GM23338 (cell line): ENCODE data around the gene PKHD1. TPM values are rescaled to one million over a fixed set of nuclear protein-coding genes. Genes with fewer than 3 reads are reported as not detected.

ENCODE experiments used
- ATAC-seq: fragments of 200-7000 bp; cut with Tn5 transposase; 3 replicates; pipeline ENCODE4 v1.9.1; 2020
- DNase-seq: peaks from one replicate; pipeline ENCODE4 v3.0.0-alpha.2; 2015; ENCODE audit warnings: low spot score
- H2AFZ ChIP-seq: fragments of 200-600 bp; sonication (generic); 2 replicates; pipeline ENCODE4 v1.8.0; 2016; ENCODE audit warnings: antibody characterized with exemption, mild to moderate bottlenecking, moderate library complexity
- H3F3A ChIP-seq: fragments of 200-600 bp; sonication (generic); replicated peaks from 2 replicates; pipeline ENCODE4 v1.8.0; 2017; ENCODE audit warnings: antibody characterized with exemption, mixed run types, low read depth
- H3K27ac ChIP-seq: fragments of 200-600 bp; sonication (generic); 2 replicates; pipeline ENCODE4 v1.6.1; 2016; ENCODE audit warnings: low read depth
- H3K27me3 ChIP-seq: fragments of 200-600 bp; sonication (generic); 2 replicates; pipeline ENCODE4 v1.8.0; 2016; ENCODE audit warnings: mild to moderate bottlenecking, mixed run types, moderate library complexity; ENCODE audit not compliant: insufficient read depth
- H3K36me3 ChIP-seq: fragments of 200-600 bp; sonication (generic); 2 replicates; pipeline ENCODE4 v1.8.0; 2016; ENCODE audit warnings: mild to moderate bottlenecking; ENCODE audit not compliant: insufficient read depth
- H3K4me1 ChIP-seq: fragments of 200-600 bp; sonication (generic); 2 replicates; pipeline ENCODE4 v1.8.0; 2016; ENCODE audit warnings: mild to moderate bottlenecking, moderate library complexity; ENCODE audit not compliant: insufficient read depth
- H3K4me2 ChIP-seq: fragments of 200-600 bp; sonication (generic); 2 replicates; pipeline ENCODE4 v1.7.1; 2017; ENCODE audit warnings: mixed run types
- H3K4me3 ChIP-seq: fragments of 200-600 bp; sonication (generic); 2 replicates; pipeline ENCODE4 v1.6.1; 2016; ENCODE audit warnings: mixed run types
- H3K79me2 ChIP-seq: fragments of 200-600 bp; sonication (generic); replicated peaks from 2 replicates; pipeline ENCODE4 v1.8.0; 2017; ENCODE audit warnings: mild to moderate bottlenecking; ENCODE audit not compliant: insufficient read depth
- H3K9me2 ChIP-seq: fragments of 200-600 bp; sonication (generic); 2 replicates; pipeline ENCODE4 v1.8.0; 2017; ENCODE audit not compliant: insufficient read depth
- H4K20me1 ChIP-seq: fragments of 200-600 bp; sonication (generic); replicated peaks from 2 replicates; pipeline ENCODE4 v1.8.0; 2017; ENCODE audit warnings: mild to moderate bottlenecking; ENCODE audit not compliant: insufficient read depth
- H3K27ac Mint-ChIP-seq: 2 replicates; pipeline ENCODE4 v1.8.0; 2020; ENCODE audit warnings: inconsistent platforms, mild to moderate bottlenecking, moderate library complexity, mixed read lengths
- H3K27me3 Mint-ChIP-seq: 3 replicates; pipeline ENCODE4 v1.8.0; 2022; ENCODE audit warnings: low read depth, mild to moderate bottlenecking, moderate library complexity, mixed read lengths, inconsistent platforms; ENCODE audit not compliant: insufficient read depth, poor library complexity
- H3K36me3 Mint-ChIP-seq: 3 replicates; pipeline ENCODE4 v1.8.0; 2021; ENCODE audit warnings: low read depth, mild to moderate bottlenecking, inconsistent platforms, moderate library complexity, mixed read lengths
- H3K4me1 Mint-ChIP-seq: 3 replicates; pipeline ENCODE4 v1.8.0; 2020; ENCODE audit warnings: mild to moderate bottlenecking, inconsistent platforms, mixed read lengths
- H3K4me3 Mint-ChIP-seq: 3 replicates; pipeline ENCODE4 v1.8.0; 2021; ENCODE audit warnings: moderate library complexity, mild to moderate bottlenecking, inconsistent platforms, mixed read lengths
- H3K9me3 Mint-ChIP-seq: 3 replicates; pipeline ENCODE4 v1.8.0; 2020; ENCODE audit warnings: moderate library complexity, mild to moderate bottlenecking, inconsistent platforms, mixed read lengths
- CREB1 ChIP-seq: fragments of 250-450 bp; sonication (Bioruptor Pico); IDR thresholded peaks from 2 replicates; pipeline ENCODE4 v1.5.0; 2020; ENCODE audit warnings: low read depth, mild to moderate bottlenecking, moderate library complexity
- CTCF ChIP-seq, 2 experiments: fragments of 200-600 bp in 1 of 2; sonication (generic) in 1 of 2; conservative IDR thresholded peaks; 2 replicates each; pipeline versions ENCODE4 v1.5.1 to v1.6.1; 2016 to 2017; ENCODE audit warnings: antibody characterized with exemption in 2 of 2, low read depth in 2 of 2, mild to moderate bottlenecking in 2 of 2, moderate library complexity in 1 of 2
- ETS1 ChIP-seq: IDR thresholded peaks from 2 replicates; pipeline ENCODE4 v1.6.1; 2016; ENCODE audit warnings: antibody characterized with exemption
- EZH2 ChIP-seq: fragments of 200-600 bp; sonication (generic); IDR thresholded peaks from one replicate; pipeline ENCODE4 v1.8.0; 2017; ENCODE audit warnings: antibody characterized with exemption, mild to moderate bottlenecking, low read depth; ENCODE audit not compliant: unreplicated experiment
- EZH2phosphoT487 ChIP-seq: fragments of 200-600 bp; sonication (generic); IDR thresholded peaks from one replicate; pipeline ENCODE4 v1.8.1; 2018; ENCODE audit warnings: antibody characterized with exemption; ENCODE audit not compliant: unreplicated experiment
- JUNB ChIP-seq: IDR thresholded peaks from one replicate; pipeline ENCODE4 v1.6.1; 2016; ENCODE audit warnings: antibody characterized with exemption; ENCODE audit not compliant: unreplicated experiment
- NANOG ChIP-seq: IDR thresholded peaks from 2 replicates; pipeline ENCODE4 v1.6.1; 2016; ENCODE audit warnings: antibody characterized with exemption, borderline replicate concordance
- POLR2AphosphoS5 ChIP-seq: IDR thresholded peaks from 2 replicates; pipeline ENCODE4 v1.6.1; 2016; ENCODE audit warnings: antibody characterized with exemption, low read depth
- REST ChIP-seq: IDR thresholded peaks from one replicate; pipeline ENCODE4 v1.6.1; 2018; ENCODE audit warnings: antibody characterized with exemption; ENCODE audit not compliant: unreplicated experiment
- STAT1 ChIP-seq: IDR thresholded peaks from one replicate; pipeline ENCODE4 v1.6.1; 2016; ENCODE audit warnings: antibody characterized with exemption; ENCODE audit not compliant: unreplicated experiment
- ZNF114 ChIP-seq: fragments of 250-450 bp; sonication (Bioruptor Pico); IDR thresholded peaks from 2 replicates; pipeline ENCODE4 v1.5.0; 2020; ENCODE audit warnings: mild to moderate bottlenecking, moderate library complexity
- ZNF331 ChIP-seq: fragments of 250-450 bp; sonication (Bioruptor Pico); IDR thresholded peaks from 2 replicates; pipeline ENCODE4 v1.5.0; 2020; ENCODE audit warnings: low read depth, mild to moderate bottlenecking, moderate library complexity
- ZNF462 ChIP-seq: fragments of 250-450 bp; sonication (Bioruptor Pico); IDR thresholded peaks from 2 replicates; pipeline ENCODE4 v1.5.0; 2020; ENCODE audit warnings: mild to moderate bottlenecking, moderate library complexity
- polyA plus RNA-seq: library from polyadenylated mRNA; unstranded; fragments of >200 nt; fragmentation: Nextera tagmentation; extraction: Ambion mirVana; gene quantifications from 2 replicates; pipeline ENCODE4 v1.2.1, GENCODE V29; 2016
- total RNA-seq: library from RNA; depleted of rRNA; stranded (reverse); fragments of >200 nt; shearing (Covaris generic); gene quantifications from 2 replicates; pipeline ENCODE4 v1.2.3, GENCODE V29; 2014

PKHD1 gene
- total and polyA plus RNA-seq, 2 experiments from 2014 or later: 0.03 to 0.07 TPM

DNA sequence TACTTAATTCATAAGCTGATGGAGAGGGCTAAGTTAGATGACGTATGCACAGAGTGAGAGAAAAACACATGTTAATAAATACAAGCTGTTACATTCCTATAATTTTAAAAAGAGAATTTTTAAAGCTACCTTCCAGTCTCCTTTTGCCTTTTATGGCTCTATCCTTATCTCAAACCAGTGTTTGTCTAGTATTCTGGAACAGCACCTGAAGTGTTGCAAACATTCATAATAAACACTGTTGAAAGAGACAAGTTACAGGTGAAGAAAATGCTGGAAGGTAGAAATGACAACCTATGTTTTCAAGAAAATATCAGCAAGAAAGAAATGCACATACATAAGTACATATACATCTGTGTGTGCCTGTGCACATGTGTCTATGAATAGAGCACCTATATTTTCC lies 409.1 kb downstream of the PKHD1 start (continued):
- no peak for TF ChIP-seq ZNF462 (CRISPR knock-in tag)

GRCh38 chr6:51675922-51676275 lies 411.5 kb downstream of the PKHD1 start:
- H3K79me2 ChIP-seq: no peaks in the 10 kb centered on the region

More at GRCh38 chr6:51675922-51676275, 411.5 kb downstream of the PKHD1 start:
- no peaks in the 10 kb centered on the region for H4K20me1 ChIP-seq
- TF ChIP-seq EZH2 (no peak), ZNF331 (no peak), REST (no peak), ZNF114 (no peak), STAT1 (no peak), CREB1 (no peak), CTCF (conservative IDR thresholded peaks at IDR 0.05; ENCODE audit: low read depth in 2 of 2) (no peak), ETS1 (no peak), JUNB (no peak), NANOG (no peak), POLR2AphosphoS5 (no peak), EZH2phosphoT487 (no peak)
- H3K4me3 Mint-ChIP-seq: no peak overlapping the region
- no peaks in the 10 kb centered on the region for H3F3A ChIP-seq
- no peaks in the 10 kb centered on the region for H3K9me3 Mint-ChIP-seq
- no peaks in the 10 kb centered on the region for H3K4me1 ChIP-seq
- no peaks in the 10 kb centered on the region for H3K27me3 ChIP-seq
- ATAC-seq (no peak), DNase-seq (no peak)
- H3K9me2 ChIP-seq: 0 out of 2 replicates have a peak, but pooled peaks cover 4% of the 10 kb centered on the region
- no peak overlapping the region for H3K27ac ChIP-seq
- no peaks in the 10 kb centered on the region for H3K4me1 Mint-ChIP-seq
- no peak overlapping the region for H2AFZ ChIP-seq
- no peaks in the 10 kb centered on the region for H3K36me3 Mint-ChIP-seq
- no peak overlapping the region for H3K27ac Mint-ChIP-seq
- peaks cover 1% of the 10 kb centered on the region for H3K27me3 Mint-ChIP-seq
- no peaks in the 10 kb centered on the region for H3K36me3 ChIP-seq
- H3K4me3 ChIP-seq: no peak overlapping the region
- no peak overlapping the region for H3K4me2 ChIP-seq
